GM23248 (cell line): Measurements from ENCODE around the gene XYLB. TPM values are rescaled to one million over a fixed set of nuclear protein-coding genes. Genes with fewer than 3 reads are reported as not detected.
"Not testable (repeated sequence)": the region's sequence is repeated elsewhere in the genome, so short reads cannot be mapped to it uniquely, and the experiment has no call there.

Experiments used
- DNase-seq: peaks from one replicate; pipeline ENCODE4 v3.0.0-alpha.2; 2015
- H2AFZ ChIP-seq: fragments of 200-600 bp; sonication (generic); 2 replicates; pipeline ENCODE4 v1.6.1; 2016; ENCODE audit warnings: antibody characterized with exemption
- H3F3A ChIP-seq: fragments of 200-600 bp; sonication (generic); 2 replicates; pipeline ENCODE4 v1.6.1; 2016; ENCODE audit warnings: mild to moderate bottlenecking, antibody characterized with exemption, mixed run types; ENCODE audit not compliant: insufficient read depth
- H3K27ac ChIP-seq: fragments of 200-600 bp; sonication (generic); 2 replicates; pipeline ENCODE4 v1.5.1; 2016; ENCODE audit warnings: mild to moderate bottlenecking
- H3K27me3 ChIP-seq: fragments of 200-600 bp; sonication (generic); replicated peaks from 2 replicates; pipeline ENCODE4 v1.6.1; 2016; ENCODE audit warnings: mild to moderate bottlenecking; ENCODE audit not compliant: insufficient read depth
- H3K36me3 ChIP-seq: fragments of 200-600 bp; sonication (generic); 2 replicates; pipeline ENCODE4 v1.6.1; 2016; ENCODE audit warnings: low read depth, mild to moderate bottlenecking
- H3K4me1 ChIP-seq: fragments of 200-600 bp; sonication (generic); 2 replicates; pipeline ENCODE4 v1.6.1; 2016; ENCODE audit warnings: mild to moderate bottlenecking; ENCODE audit not compliant: insufficient read depth
- H3K4me2 ChIP-seq: fragments of 200-600 bp; sonication (generic); one replicate; pipeline ENCODE4 v1.6.1; 2016; ENCODE audit warnings: mild to moderate bottlenecking; ENCODE audit not compliant: unreplicated experiment
- H3K4me3 ChIP-seq: fragments of 200-600 bp; sonication (generic); 2 replicates; pipeline ENCODE4 v1.5.1; 2016; ENCODE audit warnings: mild to moderate bottlenecking
- H3K79me2 ChIP-seq: fragments of 200-600 bp; sonication (generic); 2 replicates; pipeline ENCODE4 v1.6.1; 2016; ENCODE audit warnings: mild to moderate bottlenecking; ENCODE audit not compliant: insufficient read depth
- H3K9ac ChIP-seq: fragments of 200-600 bp; sonication (generic); 2 replicates; pipeline ENCODE4 v1.6.1; 2016; ENCODE audit warnings: mild to moderate bottlenecking
- H3K9me2 ChIP-seq: fragments of 200-600 bp; sonication (generic); 2 replicates; pipeline ENCODE4 v1.6.1; 2016; ENCODE audit warnings: mixed run types, mild to moderate bottlenecking, moderate library complexity; ENCODE audit not compliant: insufficient read depth
- H3K9me3 ChIP-seq: fragments of 200-600 bp; sonication (generic); one replicate; pipeline ENCODE4 v1.6.1; 2017; ENCODE audit warnings: low read depth
- H4K20me1 ChIP-seq: fragments of 200-600 bp; sonication (generic); 2 replicates; pipeline ENCODE4 v1.6.0; 2016; ENCODE audit not compliant: insufficient read depth
- EZH2 ChIP-seq: fragments of 200-600 bp; sonication (generic); IDR thresholded peaks from 2 replicates; pipeline ENCODE4 v1.6.1; 2018; ENCODE audit warnings: antibody characterized with exemption, mild to moderate bottlenecking; ENCODE audit not compliant: insufficient read depth, poor library complexity, severe bottlenecking
- EZH2phosphoT487 ChIP-seq: fragments of 200-600 bp; sonication (generic); IDR thresholded peaks from 2 replicates; pipeline ENCODE4 v1.6.1; 2018; ENCODE audit warnings: antibody characterized with exemption, moderate library complexity, mild to moderate bottlenecking, low read depth; ENCODE audit not compliant: insufficient read depth
- WGBS, 2 experiments: methylation state at CpG; one replicate each; pipeline ENCODE4 v1.1.6; 2015 to 2017; ENCODE audit warnings: low lambda C conversion rate in 2 of 2, low coverage in 1 of 2; ENCODE audit errors: missing lambda C conversion rate in 2 of 2; 5-methylcytosine and 5-hydroxymethylcytosine counted together
- in situ Hi-C: fragments of 300-500 bp; cut with MboI; formaldehyde crosslinking; loops from 2 replicates; pipeline ENCODE4 v1.15.0; 2020
- polyA plus RNA-seq: library from polyadenylated mRNA; unstranded; fragments of >200 nt; fragmentation: Nextera tagmentation; extraction: Ambion mirVana; gene quantifications from 2 replicates; pipeline ENCODE4 v1.2.1, GENCODE V29; 2016
- total RNA-seq: library from RNA; depleted of rRNA; stranded (reverse); fragments of >200 nt; shearing (Covaris generic); gene quantifications from 2 replicates; pipeline ENCODE4 v1.2.3, GENCODE V29; 2014

XYLB gene
- total and polyA plus RNA-seq, 2 experiments from 2014 or later: 4.1 to 5.4 TPM

- DNase-seq: no peak
- H3K36me3 ChIP-seq: no peaks in the 10 kb centered on the region
- no peaks in the 10 kb centered on the region for H3K79me2 ChIP-seq
- no peaks in the 10 kb centered on the region for H3F3A ChIP-seq
- H3K27ac ChIP-seq: no peak overlapping the region
- no peak overlapping the region for H3K9ac ChIP-seq
- H2AFZ ChIP-seq: no peak overlapping the region
- no peaks in the 10 kb centered on the region for H3K27me3 ChIP-seq
- no peaks in the 10 kb centered on the region for H3K4me1 ChIP-seq
- TF ChIP-seq EZH2 (no peak), EZH2phosphoT487 (no peak)
- no peaks in the 10 kb centered on the region for H4K20me1 ChIP-seq
- H3K4me2 ChIP-seq: no peak overlapping the region
- H3K4me3 ChIP-seq: no peak overlapping the region
- in situ Hi-C loops: no loop called here
- H3K9me2 ChIP-seq: no peaks in the 10 kb centered on the region
- no peaks in the 10 kb centered on the region for H3K9me3 ChIP-seq
- 81 to 88% methylated on average over 8 of the region's 8 CpGs for WGBS, 2 experiments
Measured at GRCh38 chr3:38318766-38319671, 27.6 kb upstream of the XYLB start.

GRCh38 chr3:38320638-38321037 lies 25.9 kb upstream of the XYLB start:
- H3K9me3 ChIP-seq, H3K4me1 ChIP-seq, H3K27ac ChIP-seq, H3K4me3 ChIP-seq, H3K36me3 ChIP-seq, H3K9me2 ChIP-seq, in situ Hi-C loops, H3K79me2 ChIP-seq, DNase-seq, H4K20me1 ChIP-seq, H3K4me2 ChIP-seq, H3K9ac ChIP-seq, H3F3A ChIP-seq, H2AFZ ChIP-seq, H3K27me3 ChIP-seq: not testable (repeated sequence)
- 90 to 93% methylated on average over 4 of the region's 4 CpGs for WGBS, 2 experiments

GRCh38 chr3:38323060-38323459 lies 23.5 kb upstream of the XYLB start:
- TF ChIP-seq EZH2phosphoT487 (no peak), EZH2 (no peak)
- no peak overlapping the region for H3K4me3 ChIP-seq
- no peak overlapping the region for H3K9ac ChIP-seq
- H3K27ac ChIP-seq: no peak overlapping the region
- no peaks in the 10 kb centered on the region for H3K27me3 ChIP-seq
- H3F3A ChIP-seq: peaks cover 9% of the 10 kb centered on the region; the same call in 1 of the 2 replicates
- H4K20me1 ChIP-seq: no peaks in the 10 kb centered on the region
- H3K4me2 ChIP-seq: no peak overlapping the region
- no peak for DNase-seq
- no peaks in the 10 kb centered on the region for H3K4me1 ChIP-seq
- no peaks in the 10 kb centered on the region for H3K36me3 ChIP-seq
- 84 to 88% methylated on average over 1 of the region's 1 CpG for WGBS, 2 experiments
- no peak overlapping the region for H2AFZ ChIP-seq
- in situ Hi-C loops: no loop called here
- no peaks in the 10 kb centered on the region for H3K9me2 ChIP-seq
- no peaks in the 10 kb centered on the region for H3K79me2 ChIP-seq
- H3K9me3 ChIP-seq: no peaks in the 10 kb centered on the region

- TF ChIP-seq EZH2phosphoT487: no peak
- TF ChIP-seq EZH2: no peak
- Histone ChIP-seq H3K9me2 (no peaks in the 10 kb centered on the region), H3K27me3 (no peaks in the 10 kb centered on the region), H2AFZ (no peak overlapping the region), H3K4me1 (no peaks in the 10 kb centered on the region), H3K79me2 (no peaks in the 10 kb centered on the region), H3K9me3 (no peaks in the 10 kb centered on the region), H3F3A (peaks cover 9% of the 10 kb centered on the region; the same call in 1 of the 2 replicates), H3K36me3 (no peaks in the 10 kb centered on the region), H4K20me1 (no peaks in the 10 kb centered on the region), H3K9ac (no peak overlapping the region), H3K4me2 (no peak overlapping the region), H3K4me3 (no peak overlapping the region), H3K27ac (no peak overlapping the region)
- no peak for DNase-seq
- in situ Hi-C loops: no loop called here
- 27 to 43% methylated on average over 2 of the region's 2 CpGs for WGBS, 2 experiments
Measured at GRCh38 chr3:38325256-38325655, 21.3 kb upstream of the XYLB start.
